DND-41 (cell line): ENCODE results near the gene OTOP3.

ENCODE experiments used
- EZH2 ChIP-seq: IDR thresholded peaks from 3 replicates; pipeline ENCODE4 v1.6.1; 2012; ENCODE audit warnings: borderline replicate concordance, low read depth, mild to moderate bottlenecking, moderate library complexity, low read length, inconsistent platforms; ENCODE audit not compliant: severe bottlenecking
- TF ChIP-seq, protein P1 (sequence below): IDR thresholded peaks from 2 replicates; pipeline ENCODE4 v1.5.1; 2012; ENCODE audit warnings: borderline replicate concordance, low read length, moderate library complexity, mild to moderate bottlenecking; ENCODE audit not compliant: poor library complexity, severe bottlenecking; ENCODE audit errors: extremely low read depth

DNA sequence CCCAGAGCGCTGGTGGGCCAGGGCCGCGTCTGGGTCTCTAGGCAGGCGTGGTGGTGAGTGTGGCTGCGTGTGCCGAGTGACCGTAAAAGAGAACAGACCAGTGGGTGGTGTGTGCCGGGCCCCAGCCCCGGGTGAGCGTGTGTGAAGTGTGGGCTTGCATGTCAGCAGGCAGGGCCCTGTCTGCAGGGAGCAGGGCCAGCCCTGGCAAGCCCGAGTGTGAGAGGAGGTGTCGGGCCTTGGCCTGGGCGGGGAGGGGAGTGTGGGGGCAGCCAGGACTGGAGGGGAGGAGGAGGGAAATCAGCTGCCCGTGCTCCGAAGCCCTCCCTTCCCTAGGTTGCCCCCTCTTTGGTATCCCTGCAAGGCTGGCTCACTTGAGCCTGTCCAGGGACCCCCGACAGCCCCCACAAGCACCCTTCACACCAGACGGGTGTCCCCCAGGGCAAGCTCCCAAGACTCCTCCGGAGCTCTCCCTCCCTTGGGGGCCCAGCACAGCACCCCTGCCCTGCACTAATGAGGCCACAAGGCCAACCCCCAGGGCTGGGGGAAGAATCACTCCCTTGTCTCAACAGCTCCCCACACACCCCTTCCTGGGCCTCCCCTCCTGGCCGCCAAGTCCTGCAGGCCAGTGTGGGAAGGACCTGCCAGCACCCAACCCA is 14.5 kb upstream of the OTOP3 start:
- TF ChIP-seq, protein P1, sequence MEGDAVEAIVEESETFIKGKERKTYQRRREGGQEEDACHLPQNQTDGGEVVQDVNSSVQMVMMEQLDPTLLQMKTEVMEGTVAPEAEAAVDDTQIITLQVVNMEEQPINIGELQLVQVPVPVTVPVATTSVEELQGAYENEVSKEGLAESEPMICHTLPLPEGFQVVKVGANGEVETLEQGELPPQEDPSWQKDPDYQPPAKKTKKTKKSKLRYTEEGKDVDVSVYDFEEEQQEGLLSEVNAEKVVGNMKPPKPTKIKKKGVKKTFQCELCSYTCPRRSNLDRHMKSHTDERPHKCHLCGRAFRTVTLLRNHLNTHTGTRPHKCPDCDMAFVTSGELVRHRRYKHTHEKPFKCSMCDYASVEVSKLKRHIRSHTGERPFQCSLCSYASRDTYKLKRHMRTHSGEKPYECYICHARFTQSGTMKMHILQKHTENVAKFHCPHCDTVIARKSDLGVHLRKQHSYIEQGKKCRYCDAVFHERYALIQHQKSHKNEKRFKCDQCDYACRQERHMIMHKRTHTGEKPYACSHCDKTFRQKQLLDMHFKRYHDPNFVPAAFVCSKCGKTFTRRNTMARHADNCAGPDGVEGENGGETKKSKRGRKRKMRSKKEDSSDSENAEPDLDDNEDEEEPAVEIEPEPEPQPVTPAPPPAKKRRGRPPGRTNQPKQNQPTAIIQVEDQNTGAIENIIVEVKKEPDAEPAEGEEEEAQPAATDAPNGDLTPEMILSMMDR = no peak
- TF ChIP-seq EZH2 = no peak
